ENCODE data around the gene DLK1. TPM values are rescaled to one million over a fixed set of nuclear protein-coding genes. Genes with fewer than 3 reads are reported as not detected.

Gene DLK1
- total RNA-seq, 2 experiments from 2014 or later, result not detected

Other genes starting within 250 kb of the DLK1 start
- 1 to 10 TPM; 1.5 to 2.3 TPM for gene BEGAIN, start 139.5 kb upstream of the DLK1 start, total RNA-seq
- gene MEG3, start 99.2 kb downstream of the DLK1 start, total RNA-seq, result not detected
- not detected for gene RTL1, start 176.8 kb downstream of the DLK1 start, total RNA-seq

Measured in activated naive CD8-positive, alpha-beta T cell treated with anti-CD3 and anti-CD28 coated beads, Interleukin-2, amount 10 ng/mL, durations not matched to agents 7 days and 5 days (primary cell).